Right lobe of liver (tissue), 6 donors: Measurements from ENCODE around the gene TMEM121. TPM values are rescaled to one million over a fixed set of nuclear protein-coding genes. Genes with fewer than 3 reads are reported as not detected.
"Not testable (repeated sequence)": the region's sequence is repeated elsewhere in the genome, so short reads cannot be mapped to it uniquely, and the experiment has no call there.

ENCODE experiments used
- ATAC-seq, 4 donors: fragments of 200-7000 bp; cut with Tn5 transposase; one replicate each; pipeline ENCODE4 v1.9.1; 2020; ENCODE audit warnings: mild to moderate bottlenecking in 4 of 4, moderate library complexity in 4 of 4
- DNase-seq, 3 donors: peaks; one replicate each; pipeline ENCODE4 v3.0.0-alpha.2; 2020
- H3K27ac ChIP-seq, 3 donors: fragments of 200-600 bp; one replicate each; pipeline ENCODE4 v1.8.0; 2022
- H3K27me3 ChIP-seq, 2 donors: fragments of 200-600 bp; one replicate each; pipeline ENCODE4 v1.8.0; 2022
- H3K36me3 ChIP-seq, 4 donors: fragments of 200-600 bp; sonication (generic) in 1 of 4; one replicate each; pipeline versions ENCODE4 v1.5.1 to v1.8.0; 2017 to 2022; ENCODE audit warnings: control low read depth in 1 of 4
- H3K4me1 ChIP-seq, 4 donors: fragments of 200-600 bp; sonication (generic) in 1 of 4; one replicate each; pipeline versions ENCODE4 v1.5.1 to v1.8.0; 2017 to 2022; ENCODE audit warnings: control low read depth in 1 of 4
- H3K4me3 ChIP-seq, 3 donors: fragments of 200-600 bp; one replicate each; pipeline ENCODE4 v1.8.0; 2022
- H3K9me3 ChIP-seq, 4 donors: fragments of 200-600 bp; sonication (generic) in 1 of 4; one replicate each; pipeline versions ENCODE4 v1.5.1 to v1.8.0; 2017 to 2022; ENCODE audit warnings: control low read depth in 1 of 4
- CTCF ChIP-seq, 4 donors: fragments of 200-600 bp in 3 of 4; fragments of 450-650 bp in 1 of 4; IDR thresholded peaks; one replicate each; pipeline versions ENCODE4 v1.5.1 to v1.8.0; 2016 to 2022; ENCODE audit warnings: antibody characterized with exemption in 4 of 4, mild to moderate bottlenecking in 2 of 4
- POLR2A ChIP-seq: fragments of 450-650 bp; IDR thresholded peaks from one replicate; pipeline ENCODE4 v1.6.1; 2017; ENCODE audit warnings: antibody characterized with exemption, mild to moderate bottlenecking
- WGBS: methylation state at CpG from one replicate; pipeline ENCODE4 v1.1.6; 2018; ENCODE audit warnings: low coverage, low lambda C conversion rate; ENCODE audit not compliant: insufficient coverage; ENCODE audit errors: missing lambda C conversion rate; 5-methylcytosine and 5-hydroxymethylcytosine counted together
- intact Hi-C, 2 donors: fragments of 100-400 bp; cut with DNase I; formaldehyde crosslinking; loops; one replicate each; pipeline versions ENCODE4 v1.11.2 to v1.14.1; 2022
- total RNA-seq, 6 experiments: library from RNA; depleted of rRNA in 2 of 6; stranded (reverse); fragments of >200 nt in 2 of 6; fragmentation: NEBNext Ultra II Directional in 3 of 6; extraction: Animal tissue kit (Norgen Biotek cat#: 25700) in 3 of 6; gene quantifications; one replicate each; pipeline versions ENCODE4 v1.1.0 to v1.2.4, GENCODE V29; 2016 to 2023
- donor health status: DM: no; HTN: yes; CAD: no.
- donor health status: DM: no; HTN: no; CAD: no.
- donor health status: DM: no; HTN: no; CAD: no.
- donor health status: DM: no; HTN: yes; CAD: no.
- donor health status: DM: no; HTN: yes; CAD: no.

TMEM121 gene
- total RNA-seq, 6 experiments from 2014 or later = 0.74 to 3.2 (median 2.2) TPM

- H3K4me1 ChIP-seq = no peaks in the 10 kb centered on the region
- H3K9me3 ChIP-seq = no peaks in the 10 kb centered on the region
- 82% methylated on average over 6 of the region's 6 CpGs for WGBS
- no peak for ATAC-seq
- TF ChIP-seq POLR2A (no peak), CTCF (IDR thresholded peaks at IDR 0.05) (no peak)
- no peak overlapping the region for H3K27ac ChIP-seq
- no peak for DNase-seq
- intact Hi-C loops = no loop called here
- no peaks in the 10 kb centered on the region for H3K36me3 ChIP-seq
- no peaks in the 10 kb centered on the region for H3K27me3 ChIP-seq
- no peak overlapping the region for H3K4me3 ChIP-seq
Observed at GRCh38 chr14:105554022-105554421, 27.6 kb downstream of the TMEM121 start.

GRCh38 chr14:105554523-105554922 lies 28.1 kb downstream of the TMEM121 start:
- ATAC-seq (no peak), DNase-seq (no peak)
- Histone ChIP-seq H3K27ac (no peak overlapping the region), H3K4me3 (no peak overlapping the region), H3K9me3 (no peaks in the 10 kb centered on the region), H3K27me3 (no peaks in the 10 kb centered on the region), H3K4me1 (no peaks in the 10 kb centered on the region), H3K36me3 (no peaks in the 10 kb centered on the region)
- intact Hi-C loops = no loop called here
- 57% methylated on average over 5 of the region's 5 CpGs for WGBS
- TF ChIP-seq POLR2A (no peak), CTCF (IDR thresholded peaks at IDR 0.05) (no peak)

GRCh38 chr14:105557671-105558070 lies 31.3 kb downstream of the TMEM121 start:
- H3K36me3 ChIP-seq, H3K27me3 ChIP-seq, H3K4me1 ChIP-seq, H3K27ac ChIP-seq, intact Hi-C loops, DNase-seq, ATAC-seq, H3K4me3 ChIP-seq, H3K9me3 ChIP-seq: not testable (repeated sequence)
- 77% methylated on average over 13 of the region's 19 CpGs for WGBS

- H3K9me3 ChIP-seq, H3K4me1 ChIP-seq, H3K36me3 ChIP-seq, H3K27ac ChIP-seq, H3K4me3 ChIP-seq, DNase-seq, H3K27me3 ChIP-seq, intact Hi-C loops: not testable (repeated sequence)
- WGBS = 65% methylated on average over 13 of the region's 28 CpGs
- ATAC-seq = peak in 2 of 4 donors; percentile 12 to 27
- peak in 3 of 4 donors; percentile 18 to 23 (median 20) for TF ChIP-seq CTCF (IDR thresholded peaks at IDR 0.05)
Observed at GRCh38 chr14:105558449-105559154, 32.2 kb downstream of the TMEM121 start.

- not testable (repeated sequence) for H3K4me1 ChIP-seq, H3K36me3 ChIP-seq, H3K9me3 ChIP-seq, DNase-seq, H3K27ac ChIP-seq, H3K27me3 ChIP-seq, H3K4me3 ChIP-seq
- peak; percentile 66 to 84 (median 78) for ATAC-seq
- no CpG with 5 or more reads among the region's 49 CpGs for WGBS
- intact Hi-C loops = loop anchor here in 1 of 2 donors (10.0 kb wide), 1 partner anchor 125 kb away; no protein-coding TSS in a partner anchor
Observed at GRCh38 chr14:105559384-105560047, 33.1 kb downstream of the TMEM121 start.

GRCh38 chr14:105560048-105560669 lies 33.8 kb downstream of the TMEM121 start:
- DNase-seq, H3K4me1 ChIP-seq, H3K36me3 ChIP-seq, H3K27ac ChIP-seq, H3K4me3 ChIP-seq, H3K9me3 ChIP-seq, H3K27me3 ChIP-seq: not testable (repeated sequence)
- intact Hi-C loops = loop anchor here in 1 of 2 donors (10.0 kb wide), 1 partner anchor 125 kb away; no protein-coding TSS in a partner anchor
- WGBS = 54% methylated on average over 3 of the region's 27 CpGs
- peak; percentile 6 to 62 (median 52) for ATAC-seq

- H3K4me1 ChIP-seq, DNase-seq: not testable (repeated sequence)
- WGBS = 59% methylated on average over 7 of the region's 14 CpGs
Observed at GRCh38 chr14:105561345-105561744, 35.0 kb downstream of the TMEM121 start.

More at GRCh38 chr14:105561345-105561744, 35.0 kb downstream of the TMEM121 start:
- not testable (repeated sequence) for H3K27ac ChIP-seq, H3K27me3 ChIP-seq, H3K4me3 ChIP-seq, H3K9me3 ChIP-seq, H3K36me3 ChIP-seq, ATAC-seq
- intact Hi-C loops = loop anchor here in 1 of 2 donors (10.0 kb wide), 1 partner anchor 123 kb away; no protein-coding TSS in a partner anchor
